GM21619 (cell line): Measurements from ENCODE around the gene SLC24A1.

Experiments
- ATAC-seq: cut with Tn5 transposase; IDR thresholded peaks from one replicate; pipeline ENCODE4 v1.9.1; 2021; ENCODE audit not compliant: unreplicated experiment

Gene SLC24A1

DNA sequence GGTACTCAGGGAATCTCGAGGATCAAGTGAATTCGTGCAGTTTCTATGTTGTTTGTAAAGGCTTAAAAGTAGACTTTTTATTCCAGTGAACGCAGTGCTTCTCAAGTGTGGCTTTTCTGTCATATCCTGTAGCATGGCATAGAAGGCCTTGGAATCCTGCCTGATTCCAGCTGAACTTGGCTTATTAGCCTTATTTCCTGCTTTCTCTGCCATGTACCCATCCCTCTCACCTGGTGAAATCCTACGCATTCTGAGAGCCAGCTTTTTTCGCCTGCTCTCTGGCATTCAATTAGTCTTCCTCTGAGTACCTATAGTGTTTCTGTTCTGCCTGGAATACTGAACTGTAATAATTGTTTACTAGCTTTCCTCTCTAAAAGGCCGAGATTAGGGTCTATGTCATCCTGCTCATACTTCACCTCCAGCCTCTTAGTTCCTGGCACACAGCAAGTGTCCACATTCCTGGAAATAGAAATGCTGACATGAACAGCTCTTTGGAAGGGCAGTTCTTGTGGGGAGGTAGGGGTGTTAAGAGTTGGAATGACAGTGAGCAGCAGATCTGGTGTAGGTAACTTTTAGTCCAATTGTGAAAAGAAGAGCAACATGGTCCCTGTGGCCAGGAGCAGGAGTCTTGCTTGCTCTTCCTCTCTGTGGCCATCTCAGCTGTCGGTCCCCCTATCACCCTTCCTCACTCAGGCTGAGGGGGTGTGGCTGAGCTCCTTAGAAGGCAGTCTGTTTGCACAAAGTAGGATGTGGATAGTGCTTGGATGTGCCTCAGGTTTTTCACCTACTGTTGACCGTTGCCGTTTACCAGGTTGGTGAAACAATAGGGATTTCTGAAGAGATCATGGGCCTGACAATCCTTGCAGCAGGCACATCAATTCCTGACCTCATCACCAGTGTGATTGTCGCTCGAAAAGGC, 30.4 kb downstream of the SLC24A1 start:
- ATAC-seq: no peak

DNA sequence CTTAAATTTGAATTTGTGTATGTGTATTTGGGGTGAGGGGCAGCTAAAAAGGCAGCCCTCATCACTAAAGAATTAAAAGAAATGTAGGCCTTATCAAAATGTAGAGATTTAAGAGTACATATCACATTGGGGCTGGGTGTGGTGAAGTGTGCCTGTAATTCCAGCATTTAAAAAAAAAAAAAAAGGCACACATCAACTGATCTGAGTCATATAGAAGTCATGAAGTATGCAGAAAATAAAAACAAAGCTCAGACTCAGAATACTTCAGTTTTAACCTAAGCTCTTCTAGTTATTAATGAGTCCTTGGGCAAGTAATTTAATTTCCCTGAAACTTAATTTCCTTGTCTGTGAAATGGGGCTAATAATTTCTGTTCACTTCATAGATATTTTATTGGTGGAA, 31.6 kb downstream of the SLC24A1 start:
- no peak for ATAC-seq

DNA sequence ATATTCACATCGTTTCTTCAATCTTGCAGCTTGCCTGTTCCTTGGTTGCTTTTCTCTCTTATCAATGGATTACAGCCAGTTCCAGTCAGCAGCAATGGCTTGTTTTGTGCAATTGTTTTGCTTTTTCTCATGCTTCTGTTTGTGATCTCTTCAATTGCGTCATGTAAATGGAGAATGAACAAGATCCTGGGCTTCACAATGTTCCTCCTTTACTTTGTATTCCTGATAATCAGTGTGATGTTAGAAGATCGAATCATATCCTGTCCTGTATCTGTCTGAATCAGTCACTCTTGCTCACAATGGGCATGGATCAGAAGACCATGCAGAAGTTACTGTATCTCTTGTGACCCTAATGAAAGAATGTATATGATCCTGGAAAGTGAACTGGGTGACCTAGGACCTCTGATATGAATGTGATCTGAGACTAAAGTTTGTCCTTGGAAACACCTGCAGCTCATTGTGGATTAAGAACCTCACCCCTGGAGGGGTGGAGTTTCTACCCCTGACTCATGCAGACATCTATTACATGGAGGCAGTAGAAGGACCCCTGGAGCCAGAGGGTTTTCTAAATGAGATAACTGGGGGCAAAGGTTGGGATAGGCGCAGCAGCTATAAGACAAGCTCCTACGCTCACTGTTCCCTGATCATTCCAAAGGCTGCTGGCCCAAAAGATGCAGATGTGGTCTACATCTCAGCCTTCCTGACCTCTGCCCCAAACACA, 32.2 kb downstream of the SLC24A1 start:
- no peak for ATAC-seq

DNA sequence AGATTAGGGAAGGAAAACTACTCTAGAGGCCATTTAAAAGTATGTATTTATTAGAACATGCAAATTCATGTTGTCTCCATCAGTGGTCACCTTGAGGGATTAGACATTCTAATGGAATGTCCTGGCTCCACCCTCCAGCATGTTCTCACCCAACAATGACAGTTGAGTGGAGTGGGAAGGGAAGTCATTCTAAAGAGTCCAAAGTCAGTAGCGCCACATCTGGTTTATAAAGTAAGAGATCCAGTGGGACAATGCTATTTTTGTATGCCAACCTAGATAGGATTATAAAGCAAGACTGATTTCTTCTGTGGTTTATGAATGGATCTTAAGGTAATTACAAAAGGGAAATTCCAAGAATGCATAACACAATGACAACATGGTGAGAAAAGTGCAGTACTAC, 33.3 kb downstream of the SLC24A1 start:
- ATAC-seq: no peak

DNA sequence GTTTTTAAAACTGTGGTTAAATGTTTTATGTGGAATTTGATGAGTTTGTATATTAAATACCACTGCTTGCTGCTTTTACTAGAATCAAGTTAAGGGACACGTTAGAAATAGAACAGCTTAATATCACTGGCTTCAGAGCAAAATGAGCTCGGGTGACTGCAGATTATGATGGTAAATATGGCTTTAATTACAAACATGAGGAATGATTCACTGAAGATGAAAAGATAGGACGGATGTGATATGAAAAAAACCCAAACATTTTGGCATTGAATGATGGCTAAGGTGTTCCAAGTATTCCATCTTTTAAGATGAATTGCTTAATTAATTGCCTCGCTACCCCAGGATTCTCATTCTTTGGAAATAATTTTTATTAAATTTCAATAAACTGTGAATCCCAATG, 33.7 kb downstream of the SLC24A1 start:
- ATAC-seq: no peak

DNA sequence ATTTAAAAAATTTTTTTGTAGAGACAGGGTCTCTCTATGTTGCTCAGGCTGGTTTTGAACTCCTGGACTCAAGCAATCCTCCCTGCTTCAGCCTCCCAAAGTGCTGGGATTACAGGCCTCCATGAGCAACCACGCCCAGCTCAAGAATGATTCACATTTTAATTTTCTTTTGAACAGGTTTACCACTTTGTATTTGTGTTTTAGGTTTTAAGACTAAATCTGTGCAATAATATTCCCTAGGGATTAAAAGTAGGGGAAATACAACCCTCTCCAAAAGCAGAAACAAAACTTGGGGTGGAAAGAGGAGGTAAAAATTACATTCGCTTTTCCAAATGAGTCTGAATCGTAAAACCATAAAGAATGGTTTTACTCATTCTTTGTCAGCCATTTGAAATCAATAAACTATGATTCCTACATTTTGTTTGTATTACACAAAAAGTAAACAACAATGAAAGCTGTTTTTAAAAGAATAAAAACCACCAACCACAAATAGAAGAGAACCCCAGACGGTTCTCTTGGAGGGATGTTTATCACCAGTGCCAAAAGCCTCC, 37.8 kb downstream of the SLC24A1 start:
- no peak for ATAC-seq

DNA sequence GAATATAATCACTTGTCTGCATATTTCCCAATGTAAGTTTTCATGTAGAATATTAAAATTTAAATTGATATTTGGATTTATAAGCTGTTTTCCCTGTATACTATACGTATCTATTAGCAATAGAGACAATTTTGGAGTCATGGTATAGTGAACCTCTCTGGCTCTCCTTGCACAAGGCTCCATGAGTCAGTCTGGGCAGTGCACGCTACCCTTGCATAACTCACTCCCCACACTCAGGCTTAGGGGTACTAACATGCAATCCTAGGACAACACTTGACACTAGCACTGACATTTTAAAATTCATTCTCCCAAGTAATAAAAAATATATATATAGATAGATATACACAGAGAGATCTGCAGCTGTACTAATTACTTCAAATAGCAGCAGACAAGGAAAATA, 39.2 kb downstream of the SLC24A1 start:
- ATAC-seq: no peak

DNA sequence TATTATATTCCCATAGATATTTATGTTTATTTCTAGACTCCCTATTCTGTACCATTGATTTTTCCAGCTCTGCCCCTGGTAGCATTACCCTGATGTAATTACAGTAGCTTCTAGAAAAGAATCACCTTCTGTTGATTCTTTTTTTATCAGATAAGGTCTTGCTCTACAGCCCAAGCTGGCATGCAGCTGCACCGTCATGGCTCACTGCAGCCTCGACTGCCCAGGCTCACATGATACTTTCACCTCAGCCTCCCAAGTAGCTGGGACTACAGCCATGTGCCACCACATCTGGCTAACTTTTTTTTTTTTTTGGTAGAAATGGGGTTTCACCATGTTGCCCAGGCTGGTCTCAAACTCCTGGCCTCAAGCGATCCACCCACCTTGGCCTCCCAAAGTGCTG, 41.8 kb downstream of the SLC24A1 start:
- no peak for ATAC-seq

DNA sequence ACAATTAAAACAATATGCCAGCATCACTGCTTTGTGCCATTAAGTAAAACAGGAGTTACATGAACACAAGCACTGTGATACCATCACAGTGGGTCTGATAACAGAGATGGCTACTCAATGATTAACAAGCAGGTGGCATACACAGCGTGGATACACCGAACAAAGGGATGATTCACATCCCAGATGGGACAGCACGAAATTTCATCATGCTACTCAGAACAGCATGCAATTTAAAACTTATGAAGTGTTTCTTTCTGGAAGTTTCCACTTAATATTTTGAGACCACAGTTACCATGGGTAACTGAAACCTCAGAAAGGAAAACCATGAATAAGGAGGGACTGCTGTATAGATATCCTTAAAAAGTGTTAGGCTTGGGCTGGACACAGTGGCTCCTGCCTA, 44.5 kb downstream of the SLC24A1 start:
- no peak for ATAC-seq

DNA sequence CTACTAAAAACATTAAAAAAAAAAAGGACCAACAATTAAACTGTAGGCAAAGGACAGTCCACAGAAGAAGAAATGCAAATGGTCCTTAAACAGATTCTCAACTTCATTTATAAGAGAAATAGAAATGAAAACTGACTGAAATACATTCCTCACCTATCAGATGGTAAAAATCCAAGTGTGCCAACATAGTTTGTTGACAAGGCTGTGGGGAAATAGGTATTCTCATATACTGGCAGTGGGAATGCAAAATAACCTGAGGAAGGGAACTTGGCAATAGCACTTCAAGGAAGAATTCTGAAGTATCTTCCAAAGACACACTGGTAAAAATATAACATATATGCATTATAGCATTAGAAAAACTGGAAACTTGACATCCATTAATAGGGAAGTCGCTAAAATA, 53.8 kb downstream of the SLC24A1 start:
- no peak for ATAC-seq

DNA sequence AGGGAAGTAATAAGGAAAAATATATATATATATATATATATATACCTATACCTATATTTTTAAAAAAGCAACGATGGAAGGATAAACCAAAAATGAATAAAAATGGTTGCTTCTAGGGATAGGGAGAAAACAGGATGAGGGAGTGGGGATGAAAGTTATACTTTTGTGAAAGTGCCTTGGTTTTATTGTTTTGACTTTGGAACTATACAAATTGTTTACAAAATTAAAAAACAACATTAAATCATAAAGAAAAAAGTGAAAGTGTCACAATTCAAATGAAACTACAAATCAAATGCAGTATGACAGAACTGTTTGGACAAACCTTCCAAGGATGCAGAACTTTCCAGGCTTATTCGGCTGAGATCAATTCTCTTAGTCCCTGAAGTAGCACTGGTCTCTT, 54.4 kb downstream of the SLC24A1 start:
- no peak for ATAC-seq

DNA sequence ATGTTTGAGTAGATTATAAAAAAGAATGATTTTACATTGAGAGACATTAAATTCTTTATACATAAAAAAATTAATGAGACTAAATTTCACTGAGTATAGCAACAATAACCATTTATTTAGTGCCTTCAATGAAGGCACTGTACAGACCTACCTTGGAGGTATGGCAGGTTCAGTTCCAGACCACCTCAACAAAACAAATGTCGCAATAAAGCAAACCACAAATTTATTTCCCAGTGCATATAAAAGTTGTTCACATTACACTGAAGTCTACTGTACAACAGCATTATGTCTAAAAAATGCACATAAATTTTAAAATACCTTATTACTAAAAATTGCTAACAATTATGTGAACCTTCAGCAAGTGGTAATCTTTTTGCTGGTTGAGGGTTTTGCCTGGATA, 58.8 kb downstream of the SLC24A1 start:
- ATAC-seq: no peak

DNA sequence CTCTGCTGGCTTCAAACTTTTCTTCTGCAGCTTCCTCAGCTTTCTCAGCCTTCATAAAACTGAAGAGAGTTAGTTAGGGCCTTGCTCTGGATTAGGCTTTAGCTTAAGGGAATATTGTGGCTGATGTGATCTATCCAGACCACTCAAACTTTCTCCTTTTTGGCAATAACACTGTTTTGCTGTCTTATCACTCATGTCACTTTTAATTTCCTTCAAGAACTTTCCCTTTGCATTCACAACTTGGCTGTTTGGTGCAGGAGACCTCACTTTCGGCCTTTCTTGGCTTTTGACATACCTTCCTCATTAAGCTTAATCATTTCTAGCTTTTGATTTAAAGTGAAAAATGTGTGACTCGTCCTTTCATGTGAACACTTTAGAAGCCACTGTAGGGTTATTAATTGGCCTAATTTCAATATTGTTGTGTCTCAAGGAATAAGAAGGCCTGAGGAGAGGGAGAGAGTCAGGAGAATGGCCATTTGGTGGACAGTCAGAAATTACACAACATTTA, 60.7 kb downstream of the SLC24A1 start:
- ATAC-seq: no peak

DNA sequence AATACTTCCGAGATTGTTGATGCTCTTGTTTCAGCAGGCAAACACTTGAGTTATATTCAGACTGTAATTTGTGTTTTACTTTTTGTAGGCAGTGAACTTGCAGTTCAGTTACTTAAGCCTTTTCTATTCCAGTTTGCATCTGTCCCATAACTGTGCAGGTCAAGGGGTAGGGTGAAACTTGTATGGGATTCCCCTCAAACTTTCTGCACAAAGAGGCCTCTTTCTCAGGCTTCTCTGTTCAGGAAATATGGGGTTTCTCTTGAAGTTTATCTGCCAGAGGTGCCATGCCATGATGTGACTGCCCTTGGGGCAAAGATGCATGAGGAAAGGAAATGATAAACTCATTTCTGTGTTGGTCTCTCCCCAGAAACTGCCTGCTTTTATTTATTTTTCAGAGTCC, 66.7 kb downstream of the SLC24A1 start:
- ATAC-seq: no peak

DNA sequence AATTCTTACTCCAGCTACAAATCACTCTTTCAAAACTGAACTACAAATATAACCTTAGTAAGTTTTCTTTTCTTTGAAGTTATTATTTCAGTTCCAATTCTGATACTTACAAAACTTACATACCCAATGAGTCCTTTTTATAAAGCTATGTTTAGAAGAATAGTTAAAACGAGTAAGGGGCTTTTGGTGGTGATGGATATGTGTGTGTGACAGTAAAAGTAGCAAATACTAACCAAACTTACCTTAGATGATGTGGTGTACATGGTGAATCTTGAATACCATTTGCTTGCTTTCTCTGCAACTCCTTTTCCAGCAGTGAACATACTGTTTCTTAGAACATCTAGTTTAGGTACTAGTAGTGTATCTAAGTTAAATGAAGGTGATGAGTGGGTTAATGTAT, 68.4 kb downstream of the SLC24A1 start:
- ATAC-seq: no peak

DNA sequence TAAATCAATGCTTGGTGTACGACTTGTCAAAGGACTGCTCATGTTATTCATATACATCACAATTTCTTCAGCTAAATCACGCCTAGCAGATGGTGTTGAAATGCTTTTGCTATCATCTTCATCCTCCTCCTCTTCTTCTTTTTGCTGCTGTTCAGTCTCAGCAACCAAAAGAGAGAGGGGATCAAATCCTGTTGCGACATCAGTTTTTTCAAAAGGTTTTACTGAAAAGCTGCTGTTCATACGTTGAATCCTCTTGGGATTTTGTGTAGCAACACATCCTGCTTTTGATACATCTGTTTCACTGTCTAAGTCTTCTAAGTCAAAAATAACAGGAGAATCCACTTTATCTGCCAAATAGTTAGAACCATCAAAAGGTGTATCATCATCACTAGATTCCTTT, 69.0 kb downstream of the SLC24A1 start:
- no peak for ATAC-seq

DNA sequence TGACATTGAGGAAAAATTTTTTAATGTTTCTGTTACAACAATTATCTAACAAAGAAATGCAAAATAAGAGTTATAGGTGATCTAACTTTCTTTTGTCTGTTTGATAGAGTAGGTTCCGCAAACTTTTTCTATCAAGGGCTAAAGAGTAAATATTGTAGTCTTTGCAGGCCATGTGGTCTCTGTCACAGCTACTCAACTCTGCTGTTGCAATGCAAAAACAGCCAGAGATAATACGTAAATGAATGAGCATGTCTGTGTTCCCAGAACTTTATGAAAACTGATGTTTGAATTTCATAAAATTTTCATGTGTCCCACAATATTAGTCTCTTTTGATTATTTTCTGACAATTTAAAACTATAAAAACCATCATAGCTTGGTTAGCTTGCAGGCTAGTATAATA, 73.3 kb downstream of the SLC24A1 start:
- no peak for ATAC-seq
